HG02763 (cell line): ENCODE data around the gene CHRNA4.
"Not testable (repeated sequence)": the region's sequence is repeated elsewhere in the genome, so short reads cannot be mapped to it uniquely, and the experiment has no call there.

Experiments
- ATAC-seq: cut with Tn5 transposase; IDR thresholded peaks from one replicate; pipeline ENCODE4 v1.9.1; 2021; ENCODE audit warnings: mild to moderate bottlenecking, moderate library complexity; ENCODE audit not compliant: unreplicated experiment

Gene CHRNA4

DNA sequence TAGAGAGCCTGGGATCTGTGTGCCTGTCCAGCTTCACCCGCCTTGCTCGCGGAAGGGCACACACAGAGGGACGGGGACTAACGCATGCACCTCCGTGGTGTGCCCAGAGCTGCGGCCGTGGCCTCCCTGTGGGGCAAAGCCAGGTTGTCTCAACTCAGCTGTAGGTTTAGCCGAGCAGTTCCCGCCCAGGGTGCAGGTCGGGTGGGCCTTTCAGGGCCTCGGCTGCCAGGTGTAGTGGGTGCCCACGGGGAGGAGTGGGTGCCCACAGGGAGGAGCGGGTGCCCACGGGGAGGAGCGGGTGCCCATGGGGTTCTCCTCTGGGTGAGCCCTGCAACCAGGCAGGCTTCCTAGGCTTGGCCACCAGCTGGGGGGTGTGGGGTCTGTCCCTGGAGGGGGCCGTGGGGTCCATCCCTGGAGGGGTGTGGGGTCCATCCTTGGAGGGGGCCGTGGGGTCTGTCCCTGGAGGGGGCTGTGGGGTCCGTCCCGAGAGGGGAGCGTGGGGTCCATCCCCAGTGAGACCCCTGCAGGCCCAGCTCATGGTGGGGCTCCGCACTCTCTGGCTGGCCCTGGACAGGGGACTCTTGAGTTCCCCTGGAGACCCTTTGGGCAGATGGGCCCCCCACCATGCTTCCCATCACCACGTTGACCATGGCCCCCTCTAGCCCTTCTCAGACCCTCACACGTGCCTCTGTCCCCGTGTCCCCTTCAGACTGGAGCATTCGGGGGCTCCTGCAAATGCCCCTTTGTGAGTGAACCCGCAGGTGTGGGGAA is 37.8 kb upstream of the CHRNA4 start:
- no peak for ATAC-seq

DNA sequence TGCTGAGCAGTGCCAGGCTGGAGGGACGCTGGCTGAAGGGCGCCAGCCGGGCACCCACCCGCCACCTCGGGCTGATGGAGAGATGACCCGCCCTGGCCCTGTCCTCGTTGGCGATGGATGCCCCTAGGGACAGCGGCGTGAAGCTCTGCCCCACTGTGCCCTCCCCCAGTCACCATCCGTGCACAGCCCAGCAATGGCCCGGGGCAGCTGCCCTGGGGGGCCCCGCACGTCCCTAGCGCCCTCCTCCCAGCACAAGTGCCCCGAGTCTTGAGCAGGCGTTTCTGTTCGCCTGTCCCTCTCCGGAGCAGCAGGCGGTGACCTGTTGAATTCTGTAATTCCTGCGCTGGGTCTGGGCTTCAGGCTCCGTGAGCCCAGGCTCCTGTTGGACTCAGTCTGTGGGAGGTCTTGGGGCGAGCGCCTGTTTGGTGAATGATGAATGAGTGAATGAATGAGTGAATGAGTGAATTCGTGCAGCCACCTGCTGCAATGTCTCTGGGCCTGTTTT is 36.8 kb upstream of the CHRNA4 start:
- no peak for ATAC-seq

DNA sequence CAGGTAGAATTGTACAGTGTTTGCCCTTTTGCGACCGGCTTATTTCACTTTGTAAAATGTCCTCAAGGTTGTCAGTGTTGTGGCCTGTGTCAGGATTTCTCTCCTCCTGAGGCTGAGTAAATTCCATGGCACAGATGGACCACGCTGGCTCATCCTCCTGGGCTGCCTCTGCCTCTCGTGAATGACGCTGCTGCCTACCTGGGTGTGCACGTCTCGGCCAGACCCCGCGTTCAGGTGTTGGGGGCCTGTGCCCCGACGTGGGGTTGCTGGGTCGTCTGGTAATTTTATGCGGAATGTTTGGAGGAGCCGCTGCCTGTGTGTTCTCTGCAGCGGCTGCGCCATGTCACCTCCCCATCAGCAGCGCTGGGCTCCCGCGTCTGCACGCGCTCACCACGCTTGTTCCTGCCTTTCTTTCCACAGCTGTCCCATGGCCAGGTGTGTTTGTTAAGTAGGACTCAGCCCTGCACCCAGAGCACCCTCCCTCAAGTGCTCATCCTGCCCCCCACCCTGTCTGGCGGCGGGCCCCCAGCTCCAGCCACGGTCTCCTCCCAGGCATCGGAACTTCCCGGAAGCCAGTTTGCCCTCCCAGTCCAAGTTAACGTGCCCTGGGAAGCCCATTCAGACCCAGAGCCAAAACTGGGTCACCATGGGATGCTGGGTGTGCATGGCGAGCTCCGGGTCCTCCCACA is 36.1 kb upstream of the CHRNA4 start:
- ATAC-seq = no peak

DNA sequence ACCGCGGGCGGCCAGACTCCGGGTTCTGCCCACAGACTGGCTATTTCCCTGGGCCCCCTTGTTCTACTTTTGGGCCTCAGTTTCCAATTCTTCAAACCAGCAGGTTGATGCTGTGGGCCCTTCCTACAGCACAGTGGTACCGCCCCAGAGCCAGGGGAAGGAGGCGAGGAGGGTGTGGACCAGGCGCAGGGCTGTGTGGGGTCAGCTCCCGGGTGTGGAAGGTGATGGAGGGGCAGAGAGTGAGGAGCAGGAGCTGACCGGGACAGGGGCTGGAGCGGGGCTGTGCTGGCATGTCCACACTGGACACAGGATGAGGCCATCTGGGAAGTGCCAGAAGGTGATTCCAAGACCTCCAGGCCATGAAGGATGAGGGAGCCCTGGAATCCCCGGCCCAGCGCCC is 35.2 kb upstream of the CHRNA4 start:
- ATAC-seq = no peak

DNA sequence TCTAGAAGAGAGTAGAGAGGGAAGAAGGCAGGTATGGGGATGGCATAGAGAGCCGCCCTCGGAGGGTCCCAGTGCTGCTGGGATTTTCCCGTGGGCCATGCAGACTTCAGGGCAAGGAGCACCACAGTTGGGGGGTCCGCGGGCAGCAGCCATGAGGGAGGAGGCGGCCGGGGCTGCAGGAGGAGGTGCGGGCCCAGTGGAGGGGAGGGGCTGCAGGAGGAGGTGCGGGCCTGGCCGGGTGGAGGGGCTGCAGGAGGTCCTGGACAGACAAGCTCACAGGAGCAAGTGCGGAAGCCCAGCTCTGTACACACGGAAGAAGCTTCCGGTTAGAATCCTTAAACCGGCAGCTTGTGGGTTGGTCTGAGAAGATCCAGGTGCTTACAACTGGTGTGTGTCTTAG is 34.6 kb upstream of the CHRNA4 start:
- ATAC-seq = no peak

DNA sequence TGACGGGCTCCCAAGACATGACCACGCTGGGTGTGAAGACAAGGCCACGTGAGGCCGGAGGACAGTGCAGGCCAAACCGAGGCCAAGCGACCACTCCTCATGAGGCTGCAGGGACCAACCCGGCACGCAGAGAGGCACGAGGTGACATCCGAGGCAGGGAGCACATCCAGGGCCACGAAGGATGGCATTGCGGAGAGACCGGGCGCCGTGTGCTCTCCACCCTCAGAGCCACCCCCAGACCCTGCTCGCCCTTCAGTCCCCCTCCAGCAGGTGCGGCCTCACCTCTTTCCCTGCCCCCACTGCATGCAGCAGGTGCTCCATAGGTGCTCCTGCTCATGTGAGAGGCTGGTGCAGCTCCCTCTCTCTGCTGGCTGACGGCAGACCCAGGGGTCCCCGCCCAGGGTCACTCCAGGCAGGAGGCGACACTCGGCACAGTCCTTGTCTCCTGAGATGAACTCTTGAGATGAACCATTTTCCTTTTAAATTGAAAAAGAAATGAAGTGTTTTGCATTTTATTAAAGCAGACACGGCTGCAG is 33.8 kb upstream of the CHRNA4 start:
- ATAC-seq = no peak

DNA sequence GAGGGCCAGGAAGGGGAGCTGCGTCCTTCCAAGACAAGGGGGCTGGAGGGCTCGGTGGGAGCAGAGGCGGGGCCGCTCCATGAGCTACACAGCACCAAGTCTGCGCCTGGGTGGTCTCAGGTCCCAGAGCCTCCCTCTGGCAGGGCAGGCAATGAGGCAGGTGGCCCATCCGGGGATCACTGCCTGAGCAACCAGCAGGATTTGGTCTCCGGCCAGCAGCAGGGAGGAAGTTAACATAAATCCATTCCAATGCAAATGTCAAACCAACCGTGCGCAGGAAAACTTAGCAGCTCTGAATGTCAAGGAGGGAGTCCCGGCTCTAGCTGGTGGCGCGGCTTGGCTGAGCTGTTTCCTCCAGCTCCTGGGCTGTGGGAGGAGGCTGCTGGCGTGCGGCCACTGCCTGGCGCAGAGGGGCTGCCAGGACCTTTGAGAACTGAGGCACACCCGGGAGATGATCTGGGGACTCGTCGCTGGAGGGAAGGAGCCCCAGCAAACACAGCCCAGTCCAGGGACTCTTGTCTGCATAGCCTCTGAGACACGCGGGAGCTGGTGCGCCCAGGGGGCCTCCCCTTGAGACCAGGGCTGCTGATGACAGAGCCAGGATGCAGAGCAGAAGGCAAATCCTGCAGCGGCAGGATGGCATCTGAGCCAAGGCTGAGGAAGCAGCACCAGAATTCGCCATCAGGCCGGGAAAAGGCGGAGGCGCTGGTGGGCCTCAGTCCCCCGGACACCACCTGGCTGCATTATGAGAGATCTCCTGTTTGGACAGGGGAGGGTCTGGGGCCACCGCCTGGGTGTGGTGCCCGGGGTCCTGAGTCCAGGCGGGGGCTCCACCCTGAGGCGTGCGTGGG is 33.1 kb upstream of the CHRNA4 start:
- ATAC-seq = no peak

DNA sequence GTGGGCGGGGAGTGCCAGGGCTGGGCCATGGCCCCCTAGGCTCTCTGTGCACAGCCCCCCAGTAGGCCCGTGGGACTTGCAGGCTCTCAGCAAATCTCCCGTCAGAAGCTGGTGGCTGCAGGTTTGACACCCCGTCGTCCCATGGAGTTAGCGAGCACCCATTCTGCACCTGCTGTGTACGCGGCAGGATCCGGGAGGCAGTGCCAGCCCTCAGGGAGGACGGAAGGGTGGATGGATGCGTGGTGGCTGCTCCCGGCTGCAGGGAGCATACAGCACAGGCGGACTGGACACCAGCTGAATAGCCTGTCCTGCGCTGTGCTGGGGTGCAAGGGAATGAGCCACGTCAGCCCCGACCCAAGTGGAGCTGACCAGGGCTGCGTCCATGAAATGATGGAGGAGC is 32.4 kb upstream of the CHRNA4 start:
- no peak for ATAC-seq

DNA sequence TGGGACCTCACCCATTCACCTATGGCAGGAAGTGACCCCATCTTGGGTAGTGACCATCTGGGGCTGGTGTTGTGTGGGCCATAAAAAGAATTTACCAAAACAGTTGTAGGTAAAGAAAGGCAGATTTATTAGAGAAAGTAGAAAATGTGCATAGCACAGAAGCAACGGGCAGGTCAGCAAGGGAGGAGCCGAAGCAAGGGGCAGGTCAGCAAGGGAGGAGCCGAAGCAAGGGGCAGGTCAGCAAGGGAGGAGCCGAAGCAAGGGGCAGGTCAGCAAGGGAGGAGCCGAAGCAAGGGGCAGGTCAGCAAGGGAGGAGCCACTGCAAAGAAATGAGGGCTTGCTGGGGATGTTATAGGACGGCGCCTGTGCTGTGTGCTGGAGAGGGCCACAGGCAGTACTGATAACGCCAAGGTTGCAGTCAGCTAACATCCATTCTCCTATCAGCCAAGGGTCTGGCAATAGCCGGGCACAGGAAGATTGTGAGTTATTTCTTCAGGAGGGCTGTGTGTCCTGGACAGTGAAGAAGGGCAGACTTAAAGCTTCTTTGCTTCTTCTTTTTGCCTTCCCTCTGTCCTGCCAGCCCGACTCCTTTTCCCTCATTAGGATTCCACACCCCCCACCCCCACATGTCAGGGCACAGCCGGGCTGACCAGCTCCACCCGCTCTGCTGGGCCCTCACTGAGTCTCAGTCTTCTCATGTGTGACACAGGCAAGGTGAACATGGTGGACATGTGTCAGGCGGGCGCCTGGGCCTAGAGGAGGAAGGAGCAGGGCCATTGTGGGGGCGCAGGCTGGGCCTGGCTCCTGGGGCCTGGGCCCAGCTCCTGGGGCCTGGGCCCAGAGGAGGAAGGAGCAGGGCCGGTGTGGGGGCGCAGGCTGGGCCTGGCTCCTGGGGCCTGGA is 31.6 kb upstream of the CHRNA4 start:
- ATAC-seq = no peak

DNA sequence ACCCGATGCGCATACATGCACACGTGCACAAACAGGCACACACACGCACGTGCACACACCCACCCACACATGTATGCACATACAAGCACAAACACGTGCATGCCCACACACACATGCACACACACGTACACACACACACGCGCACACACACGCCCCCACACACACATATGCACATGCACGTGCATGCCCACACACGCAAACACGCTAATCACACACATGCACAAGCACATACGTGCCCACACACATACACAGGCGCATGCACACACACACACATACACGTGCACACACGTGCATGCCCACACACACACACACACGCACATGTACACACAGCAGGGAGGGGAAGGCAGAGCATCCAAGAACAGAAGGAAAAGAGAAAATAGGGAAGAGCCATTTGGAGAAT is 26.8 kb upstream of the CHRNA4 start:
- no peak for ATAC-seq

DNA sequence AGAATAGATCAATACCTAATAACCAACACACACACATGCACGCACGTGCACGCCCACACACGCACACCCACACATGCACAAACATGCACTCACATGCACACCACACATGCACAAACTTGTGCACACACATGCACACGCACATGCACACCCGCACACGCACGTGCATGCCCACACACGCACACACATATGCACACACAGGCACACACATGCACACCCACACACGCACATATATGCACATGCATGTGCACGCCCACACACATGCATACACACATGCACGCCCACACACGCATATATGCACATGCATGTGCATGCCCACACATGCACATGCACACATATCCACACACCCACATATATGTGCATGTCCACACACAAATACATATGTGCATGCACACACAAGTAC is 26.2 kb upstream of the CHRNA4 start:
- ATAC-seq = no peak

DNA sequence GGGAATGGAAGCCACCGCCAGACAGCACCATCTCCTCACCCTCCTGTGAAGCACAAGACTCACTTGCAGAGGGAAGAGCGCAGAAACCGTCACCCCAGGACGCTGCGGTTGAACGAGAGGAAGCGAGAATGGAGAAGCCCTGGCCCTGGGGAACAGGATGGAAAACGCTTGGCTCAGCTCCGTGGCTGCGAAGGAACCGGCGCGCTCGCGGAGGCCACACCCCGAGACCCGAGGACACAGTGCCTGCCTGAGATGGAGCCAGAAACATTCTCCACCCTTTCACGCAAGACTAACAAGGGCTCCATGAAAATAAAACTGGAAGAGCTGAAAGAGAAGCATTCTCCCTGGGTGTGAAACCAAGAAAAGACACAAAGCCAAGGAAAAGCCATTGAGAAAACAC is 25.3 kb upstream of the CHRNA4 start:
- ATAC-seq = no peak

DNA sequence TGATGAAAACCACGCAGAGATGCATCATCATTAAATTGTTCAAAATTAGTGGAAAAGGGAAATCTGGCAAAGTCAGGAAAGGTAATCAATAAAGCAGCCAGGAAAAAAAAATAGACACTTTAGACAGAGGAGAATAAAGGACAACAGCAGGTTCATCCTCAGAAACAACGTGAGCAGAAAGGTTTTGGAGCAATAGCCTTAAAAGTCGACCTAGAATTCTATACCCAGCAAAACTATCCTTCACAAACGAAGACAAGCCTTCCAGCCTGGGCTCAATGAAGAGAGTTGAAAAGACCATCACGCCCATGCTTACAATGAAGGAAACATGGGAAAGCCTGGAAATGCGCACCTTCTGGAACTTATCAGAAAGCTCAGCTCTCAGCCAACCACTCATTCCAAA is 24.7 kb upstream of the CHRNA4 start:
- no peak for ATAC-seq

DNA sequence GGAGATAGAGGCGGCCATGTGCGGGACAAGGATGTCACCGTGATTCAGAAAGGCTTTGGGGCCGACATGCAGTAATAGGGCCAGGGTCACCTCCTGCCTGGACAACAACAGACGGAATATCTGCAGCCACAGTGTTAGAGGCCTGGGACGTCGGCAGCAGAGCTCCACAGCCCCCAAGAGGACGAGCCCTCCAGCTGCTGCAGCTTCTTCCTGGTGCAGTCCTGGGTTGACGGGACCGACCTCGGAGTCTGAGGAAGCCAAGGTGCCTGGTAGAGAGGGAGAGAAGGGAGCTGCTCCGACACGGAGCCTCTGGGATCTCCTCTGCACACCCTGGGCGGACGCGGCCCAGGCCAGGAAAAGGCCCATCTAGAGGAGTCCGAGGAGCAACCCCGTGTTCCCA is 23.2 kb upstream of the CHRNA4 start:
- no peak for ATAC-seq

DNA sequence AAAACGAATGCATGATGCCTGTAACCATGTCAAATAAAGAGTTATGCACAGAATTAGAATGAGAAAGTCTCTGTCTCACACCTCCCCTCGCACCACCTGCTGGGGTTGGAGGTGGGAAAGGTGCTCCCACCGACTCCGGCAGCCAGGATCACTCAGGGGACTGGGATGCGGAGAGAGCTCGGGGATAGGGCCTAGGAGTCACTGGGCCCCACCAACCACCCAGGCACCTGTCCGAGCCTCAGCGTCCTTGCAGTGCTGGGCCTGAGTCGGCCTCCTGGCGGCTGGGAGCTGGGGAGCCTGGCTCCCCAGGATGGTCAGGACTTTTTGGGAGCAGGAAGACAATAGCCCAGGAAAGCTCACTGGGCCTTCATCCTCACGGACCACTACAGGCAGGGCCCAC is 22.4 kb upstream of the CHRNA4 start:
- no peak for ATAC-seq

DNA sequence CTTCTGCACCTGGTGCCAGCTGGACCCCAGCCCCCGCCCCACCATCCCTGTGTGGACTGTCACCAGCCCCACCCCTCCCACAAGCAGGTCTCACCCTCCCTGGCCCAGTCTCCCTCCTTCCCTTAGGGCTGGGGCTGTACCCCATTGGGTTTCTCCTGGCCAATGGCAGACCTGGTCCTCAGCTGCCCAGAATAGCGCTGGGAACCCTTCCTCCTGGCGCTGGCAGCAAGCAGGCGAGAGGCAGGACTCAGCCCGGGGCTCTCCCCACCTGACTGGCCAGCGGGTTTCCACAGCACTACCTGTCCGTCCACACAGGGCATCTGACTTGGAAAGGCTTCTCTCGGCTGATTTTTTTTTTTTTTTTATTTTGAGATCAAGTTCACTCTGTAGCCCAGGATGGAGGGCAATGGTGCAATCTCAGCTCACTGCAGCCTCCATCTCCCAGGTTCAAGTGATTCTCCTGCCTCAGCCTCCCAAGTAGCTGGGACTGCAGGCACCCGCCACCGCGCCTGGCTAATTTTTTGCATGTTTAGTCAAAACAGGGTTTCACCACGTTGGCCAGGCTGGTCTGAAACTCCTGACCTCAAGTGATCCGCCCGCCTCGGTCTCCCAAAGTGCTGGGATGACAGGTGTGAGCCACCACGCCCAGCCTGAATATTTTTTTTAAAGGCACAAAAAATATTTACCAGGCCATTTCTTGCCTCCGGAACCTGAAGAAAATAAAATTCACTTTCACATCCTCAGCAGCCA is 21.6 kb upstream of the CHRNA4 start:
- ATAC-seq = no peak

DNA sequence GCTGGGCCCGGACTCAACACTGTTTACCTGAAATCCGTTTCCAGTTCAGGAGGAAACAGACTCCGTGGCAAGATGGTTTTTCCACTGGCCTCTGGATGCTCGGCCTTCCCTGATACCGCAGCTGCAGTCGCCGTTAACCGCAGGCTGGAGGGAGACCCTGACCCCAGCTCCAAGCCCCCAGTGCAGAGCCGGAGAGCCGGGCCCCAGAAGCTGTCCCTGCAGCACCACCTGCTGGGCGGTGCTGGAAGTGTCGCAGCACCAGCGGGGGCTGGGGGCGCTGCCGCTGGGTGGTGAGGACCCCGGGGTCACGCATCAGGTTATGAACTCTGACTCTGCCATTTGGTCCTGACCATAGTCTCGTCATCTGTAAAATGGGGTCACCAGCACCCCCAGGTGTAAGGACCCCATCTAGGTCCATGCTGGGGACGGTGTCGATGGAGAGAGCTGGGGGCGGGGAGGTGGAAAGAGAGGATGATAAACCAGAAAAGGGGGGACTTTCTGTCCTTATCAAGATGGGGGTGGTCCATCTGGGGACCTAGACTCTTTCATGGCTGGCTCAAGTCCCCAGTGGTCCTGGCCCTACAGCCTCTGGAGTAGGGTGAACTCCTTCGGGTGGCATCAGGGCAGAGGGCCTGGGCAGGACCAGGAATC is 20.8 kb upstream of the CHRNA4 start:
- ATAC-seq = no peak

DNA sequence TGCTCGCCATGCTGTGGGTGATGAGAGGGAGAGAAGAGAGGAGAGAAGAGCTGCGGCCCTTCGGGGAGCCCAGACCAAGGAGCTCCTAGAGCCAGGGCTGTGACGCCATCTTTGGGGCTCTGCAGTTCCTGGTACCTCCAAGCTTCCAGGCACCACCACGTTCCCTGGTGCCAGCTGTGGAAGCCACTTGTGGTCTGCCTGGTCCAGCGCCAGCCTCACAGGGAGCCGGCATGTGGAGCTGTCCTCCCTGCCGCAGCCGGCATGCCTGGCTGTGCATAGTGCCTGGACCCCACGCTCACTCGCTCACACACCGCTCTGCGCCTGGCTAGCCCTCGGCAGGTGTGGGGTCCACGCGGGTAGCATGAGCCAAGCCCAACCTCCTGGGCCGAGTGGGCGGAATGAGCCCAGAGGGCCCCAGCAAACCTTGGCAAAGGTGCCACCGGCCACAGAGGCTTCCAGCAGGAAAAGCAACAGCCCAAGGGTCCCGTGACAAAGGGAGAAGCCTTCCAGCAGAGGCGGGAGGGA is 19.3 kb upstream of the CHRNA4 start:
- ATAC-seq = no peak

DNA sequence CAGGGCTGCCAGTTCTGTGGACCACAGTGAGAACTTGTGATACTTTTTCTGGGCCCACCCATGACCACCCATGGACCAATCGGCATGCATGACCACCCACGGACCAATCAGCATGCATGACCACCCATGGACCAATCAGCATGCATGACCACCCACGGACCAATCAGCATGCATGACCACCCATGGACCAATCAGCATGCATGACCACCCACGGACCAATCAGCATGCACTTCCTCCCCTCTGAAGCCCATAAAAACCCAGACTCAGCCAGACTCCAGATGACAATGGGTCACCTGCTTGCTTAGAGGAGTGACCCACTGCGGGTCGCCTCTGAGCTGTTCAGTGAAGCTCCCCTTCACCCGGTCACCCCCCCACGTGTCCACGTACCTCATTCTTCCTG is 18.7 kb upstream of the CHRNA4 start:
- ATAC-seq = not testable (repeated sequence)
